CD8-positive, alpha-beta memory T cell (primary cell): ENCODE results near the gene CSNK1E. TPM values are rescaled to one million over a fixed set of nuclear protein-coding genes. Genes with fewer than 3 reads are reported as not detected.

Experiments
- CTCF ChIA-PET: fragments of 350-600 bp; sonication (Branson Sonifier 250); formaldehyde crosslinking; loops from one replicate; lab custom pipeline; 2021; ENCODE audit warnings: antibody characterized with exemption; lab: Charles Lee
- POLR2A ChIA-PET: fragments of 350-600 bp; sonication (Branson Sonifier 250); formaldehyde crosslinking; loops from one replicate; lab custom pipeline; 2021; ENCODE audit warnings: antibody characterized with exemption; lab: Charles Lee
- DNase-seq, 5 donors: peaks; one replicate each; pipeline versions ENCODE4 v3.0.0 to v3.0.0-alpha.2; 2020 to 2022; ENCODE audit warnings: mixed read lengths in 1 of 5
- H3K27ac ChIP-seq: one replicate; pipeline ENCODE4 v1.7.0; 2013; ENCODE audit warnings: low read depth, mild to moderate bottlenecking, low read length, moderate library complexity
- H3K27me3 ChIP-seq: 2 replicates; pipeline ENCODE4 v1.7.0; 2013; ENCODE audit warnings: low read length, mild to moderate bottlenecking; ENCODE audit not compliant: insufficient read depth, poor library complexity, severe bottlenecking
- H3K36me3 ChIP-seq: 2 replicates; pipeline ENCODE4 v1.7.0; 2013; ENCODE audit warnings: mild to moderate bottlenecking, low read length, moderate library complexity; ENCODE audit not compliant: insufficient read depth
- H3K4me1 ChIP-seq: 2 replicates; pipeline ENCODE4 v1.7.0; 2013; ENCODE audit warnings: mild to moderate bottlenecking, low read length, moderate library complexity; ENCODE audit not compliant: insufficient read depth
- H3K4me3 ChIP-seq: 2 replicates; pipeline ENCODE4 v1.7.0; 2013; ENCODE audit warnings: mild to moderate bottlenecking, low read length
- H3K9me3 ChIP-seq: 2 replicates; pipeline ENCODE4 v1.7.0; 2013; ENCODE audit warnings: mild to moderate bottlenecking, low read length
- H3K27ac Mint-ChIP-seq, 8 donors: one replicate each; pipeline ENCODE4 v1.8.0; 2020 to 2021; ENCODE audit warnings: mixed read lengths in 8 of 8, mild to moderate bottlenecking in 6 of 8, inconsistent platforms in 3 of 8, moderate library complexity in 3 of 8
- H3K27me3 Mint-ChIP-seq, 2 donors: one replicate each; pipeline ENCODE4 v1.8.0; 2020 to 2021; ENCODE audit warnings: mixed read lengths in 2 of 2, mild to moderate bottlenecking in 1 of 2, moderate library complexity in 1 of 2
- H3K36me3 Mint-ChIP-seq, 3 donors: one replicate each; pipeline ENCODE4 v1.8.0; 2020 to 2021; ENCODE audit warnings: mixed read lengths in 3 of 3, inconsistent platforms in 1 of 3, mild to moderate bottlenecking in 1 of 3
- H3K4me1 Mint-ChIP-seq, 3 donors: one replicate each; pipeline ENCODE4 v1.8.0; 2020 to 2021; ENCODE audit warnings: mixed read lengths in 3 of 3, inconsistent platforms in 1 of 3, mild to moderate bottlenecking in 1 of 3
- H3K4me3 Mint-ChIP-seq, 7 donors: one replicate each; pipeline ENCODE4 v1.8.0; 2020 to 2021; ENCODE audit warnings: mixed read lengths in 7 of 7, mild to moderate bottlenecking in 6 of 7, moderate library complexity in 4 of 7, inconsistent platforms in 2 of 7
- H3K9me3 Mint-ChIP-seq, 5 donors: one replicate each; pipeline ENCODE4 v1.8.0; 2020 to 2022; ENCODE audit warnings: mixed read lengths in 5 of 5, mild to moderate bottlenecking in 3 of 5, moderate library complexity in 2 of 5, inconsistent platforms in 1 of 5
- polyA plus RNA-seq: library from polyadenylated mRNA; unstranded; fragments of 300-500 nt; fragmentation: Illumina TruSeq; gene quantifications from one replicate; pipeline ENCODE4 v1.2.3, GENCODE V29; 2021
- total RNA-seq, 2 experiments: library from RNA; stranded (reverse); gene quantifications; one replicate each; pipeline ENCODE4 v1.2.3, GENCODE V29; 2021

CSNK1E gene
- total and polyA plus RNA-seq, 3 experiments from 2014 or later, result 14.1 to 105 (median 102) TPM

DNA sequence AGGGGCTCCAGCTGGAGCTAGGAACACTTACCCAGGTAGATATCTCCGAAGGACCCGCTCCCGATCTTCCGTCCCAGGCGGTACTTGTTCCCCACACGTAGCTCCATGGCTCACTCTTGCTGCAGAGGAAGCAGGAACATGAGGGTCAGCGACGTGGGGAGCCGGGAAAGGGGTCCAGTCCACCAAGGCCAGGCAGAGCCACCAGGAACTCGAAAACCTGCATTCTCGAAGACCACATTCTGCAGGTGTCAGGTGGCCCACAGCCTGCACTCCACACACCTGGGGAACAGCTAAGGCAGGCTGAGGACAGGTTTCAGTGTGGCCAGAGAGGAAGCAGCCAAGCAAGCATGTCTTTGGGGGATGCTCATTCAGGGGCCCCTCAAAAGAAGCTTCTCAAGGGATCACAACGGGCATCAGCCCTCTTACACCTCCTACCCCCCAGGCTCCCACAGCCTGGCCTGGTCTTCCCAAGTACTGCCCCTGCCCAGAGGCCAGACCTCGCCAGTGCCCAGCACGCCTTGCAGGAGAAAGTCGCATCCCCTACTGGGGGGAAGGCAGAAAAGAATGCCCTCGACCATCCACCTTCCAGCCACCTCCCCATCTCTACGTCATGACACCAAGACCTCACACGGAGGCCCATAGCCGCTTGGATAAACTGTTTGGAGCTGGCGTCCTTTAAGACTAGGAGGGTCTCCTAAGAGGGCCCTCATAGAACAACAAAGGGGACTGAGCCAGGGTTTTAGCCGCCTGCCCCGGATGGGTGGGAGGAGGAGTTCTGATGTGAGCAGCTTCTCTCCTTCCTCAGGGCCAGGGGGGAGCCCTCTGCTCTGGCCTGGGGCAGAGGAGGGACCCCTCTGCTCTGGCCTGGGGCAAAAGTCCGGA, 2.9 kb downstream of the CSNK1E start:
- no peaks in the 10 kb centered on the region for H3K27me3 Mint-ChIP-seq
- Histone ChIP-seq H3K4me3 (no peak overlapping the region), H3K4me1 (peaks cover 47% of the 10 kb centered on the region), H3K27ac (no peak overlapping the region), H3K36me3 (no peaks in the 10 kb centered on the region), H3K27me3 (no peaks in the 10 kb centered on the region), H3K9me3 (no peaks in the 10 kb centered on the region)
- ChIA-PET POLR2A (no interaction called here), CTCF (interaction anchor here (1.2 kb wide), 1 partner anchor 262 kb away, joined by 4 read pairs; no protein-coding TSS in a partner anchor)
- peak overlapping the region in 6 of 7 donors; percentile 42 to 95 (median 88) for H3K4me3 Mint-ChIP-seq
- peak overlapping the region; percentile 93 to 100 (median 97) for H3K27ac Mint-ChIP-seq
- peaks cover 0 to 18% (median 0%) of the 10 kb centered on the region in 3 donors for H3K36me3 Mint-ChIP-seq
- H3K9me3 Mint-ChIP-seq, result no peaks in the 10 kb centered on the region
- H3K4me1 Mint-ChIP-seq, result peaks cover 52 to 73% (median 61%) of the 10 kb centered on the region in 3 donors
- peak in 1 of 5 donors; percentile 24 for DNase-seq

DNA sequence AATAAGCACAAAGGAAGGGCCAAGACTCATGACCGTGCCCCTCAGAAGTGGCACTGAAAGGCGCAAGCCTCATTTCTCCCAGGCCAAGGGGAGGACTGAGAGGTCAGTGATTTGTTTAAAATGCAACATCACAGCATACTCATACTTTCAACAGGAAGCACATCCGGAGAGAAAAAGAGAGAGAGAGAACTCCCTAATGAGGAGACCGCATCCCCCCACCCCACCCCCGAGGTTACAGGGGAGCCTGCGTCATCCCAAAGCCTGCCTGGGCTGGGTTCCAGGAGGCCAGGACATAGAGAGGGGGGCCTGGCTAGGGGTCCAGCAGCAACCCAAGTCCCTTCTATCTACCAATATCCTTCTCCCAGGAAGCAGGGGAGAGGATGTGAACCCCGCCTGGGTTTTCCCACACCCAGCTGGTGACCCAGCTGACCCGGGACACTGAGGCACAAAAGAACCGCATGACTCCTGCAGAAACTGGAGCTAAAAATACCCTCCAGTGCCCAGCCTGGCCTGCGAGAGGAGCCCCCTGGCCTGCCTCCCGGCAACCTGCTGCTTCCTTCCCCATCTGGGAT, 3.8 kb downstream of the CSNK1E start:
- no peak overlapping the region for H3K4me3 ChIP-seq
- POLR2A ChIA-PET, result no interaction called here
- peaks cover 59 to 81% (median 67%) of the 10 kb centered on the region in 3 donors for H3K4me1 Mint-ChIP-seq

GRCh38 chr22:38312261-38312800, 4.9 kb downstream of the CSNK1E start:
- Mint-ChIP-seq H3K9me3 (no peaks in the 10 kb centered on the region), H3K27me3 (peaks cover 0 to 1% of the 10 kb centered on the region in 2 donors), H3K4me3 (no peak overlapping the region), H3K36me3 (peaks cover 0 to 26% (median 0%) of the 10 kb centered on the region in 3 donors), H3K27ac (peak overlapping the region in 7 of 8 donors; percentile 22 to 100 (median 70)), H3K4me1 (peaks cover 61 to 80% (median 73%) of the 10 kb centered on the region in 3 donors)
- Histone ChIP-seq H3K27ac (no peak overlapping the region), H3K9me3 (no peaks in the 10 kb centered on the region), H3K4me1 (peaks cover 42% of the 10 kb centered on the region), H3K27me3 (no peaks in the 10 kb centered on the region), H3K4me3 (no peak overlapping the region), H3K36me3 (no peaks in the 10 kb centered on the region)
- DNase-seq, result no peak
- ChIA-PET CTCF (interaction anchor here (1.1 to 1.5 kb wide), 2 partner anchors 14 to 55 kb away, joined by 3 to 4 read pairs; no protein-coding TSS in a partner anchor), POLR2A (no interaction called here)

More for the DNA sequence above, 3.8 kb downstream of the CSNK1E start:
- no peaks in the 10 kb centered on the region for H3K27me3 ChIP-seq
- CTCF ChIA-PET, result interaction anchor here (1.1 kb wide), 1 partner anchor 57 kb away, joined by 3 read pairs; no protein-coding TSS in a partner anchor
- H3K9me3 ChIP-seq, result no peaks in the 10 kb centered on the region
- peaks cover 0 to 25% (median 0%) of the 10 kb centered on the region in 3 donors for H3K36me3 Mint-ChIP-seq
- H3K4me1 ChIP-seq, result peaks cover 47% of the 10 kb centered on the region
- no peak overlapping the region for H3K27ac ChIP-seq
- peak overlapping the region; percentile 81 to 100 (median 94) for H3K27ac Mint-ChIP-seq
- no peaks in the 10 kb centered on the region for H3K36me3 ChIP-seq
- no peaks in the 10 kb centered on the region for H3K9me3 Mint-ChIP-seq
- peak overlapping the region in 5 of 7 donors; percentile 42 to 91 (median 78) for H3K4me3 Mint-ChIP-seq
- peak in 3 of 5 donors; percentile 18 to 59 (median 35) for DNase-seq
- H3K27me3 Mint-ChIP-seq, result peaks cover 0 to 1% of the 10 kb centered on the region in 2 donors

DNA sequence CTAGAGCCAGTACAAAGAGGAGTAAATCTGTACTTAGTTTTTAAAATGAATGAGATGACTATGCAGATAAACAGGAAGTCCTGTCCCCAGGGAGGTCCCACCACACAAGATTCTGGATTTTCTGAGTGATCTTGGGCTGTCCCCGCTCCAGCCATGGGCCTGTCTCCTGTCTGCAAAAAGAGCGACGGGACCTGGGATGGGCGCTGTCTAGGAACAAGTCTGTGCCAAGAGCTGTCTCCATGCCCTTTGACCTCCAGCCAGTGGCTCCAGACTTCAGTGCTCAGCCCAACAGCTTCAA, 6.0 kb downstream of the CSNK1E start:
- Mint-ChIP-seq H3K27ac (peak overlapping the region in 5 of 8 donors; percentile 35 to 100 (median 72)), H3K4me3 (no peak overlapping the region), H3K9me3 (no peaks in the 10 kb centered on the region), H3K4me1 (peaks cover 67 to 85% (median 76%) of the 10 kb centered on the region in 3 donors), H3K36me3 (peaks cover 0 to 24% (median 0%) of the 10 kb centered on the region in 3 donors), H3K27me3 (peaks cover 0 to 1% of the 10 kb centered on the region in 2 donors)
- ChIA-PET POLR2A (no interaction called here), CTCF (no interaction called here)
- H3K36me3 ChIP-seq, result no peaks in the 10 kb centered on the region
- no peaks in the 10 kb centered on the region for H3K9me3 ChIP-seq
- H3K4me1 ChIP-seq, result peaks cover 39% of the 10 kb centered on the region
- no peak overlapping the region for H3K27ac ChIP-seq
- no peak for DNase-seq
- no peak overlapping the region for H3K4me3 ChIP-seq
- no peaks in the 10 kb centered on the region for H3K27me3 ChIP-seq

DNA sequence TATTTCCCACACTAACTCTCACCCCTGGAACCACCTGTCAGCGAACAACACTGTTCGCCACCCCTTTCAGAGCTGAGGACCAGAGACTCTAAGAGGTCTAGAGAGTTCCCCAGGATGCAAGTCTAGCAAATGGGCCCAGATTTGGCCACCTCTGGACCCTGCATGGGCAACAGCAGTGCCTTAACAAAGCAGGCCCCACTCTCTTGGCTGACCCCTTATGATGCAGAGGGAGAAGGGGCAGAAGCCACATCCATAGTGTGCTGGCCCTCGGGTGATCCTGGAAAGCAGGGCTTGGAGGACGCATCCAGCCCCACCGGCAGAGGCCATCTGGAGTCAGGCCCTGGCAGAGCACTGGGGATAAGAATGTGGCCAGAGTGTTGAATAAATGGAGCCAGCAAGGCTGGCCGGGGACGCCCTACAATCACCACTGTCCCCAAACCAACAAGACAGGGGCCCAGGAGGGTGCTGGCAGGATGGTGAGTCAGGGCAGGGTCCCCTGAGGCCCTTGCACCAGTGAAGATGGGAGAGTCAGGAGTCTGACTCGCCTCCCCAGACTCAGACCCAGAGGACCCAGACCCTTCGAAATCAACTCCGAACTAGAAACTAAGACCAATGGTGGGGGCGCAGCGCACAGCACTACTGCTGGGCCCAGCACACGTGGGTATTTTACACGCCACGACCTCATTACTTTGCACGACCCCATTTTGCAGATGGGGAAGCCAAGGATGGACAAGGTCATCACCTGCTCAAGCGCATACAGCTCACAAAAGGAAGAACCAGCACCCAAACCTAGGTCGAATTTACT, 6.5 kb downstream of the CSNK1E start:
- peaks cover 37% of the 10 kb centered on the region for H3K4me1 ChIP-seq
- no peak overlapping the region for H3K4me3 ChIP-seq
- Mint-ChIP-seq H3K27me3 (peaks cover 0 to 1% of the 10 kb centered on the region in 2 donors), H3K4me1 (peaks cover 68 to 85% (median 76%) of the 10 kb centered on the region in 3 donors), H3K27ac (peak overlapping the region in 6 of 8 donors; percentile 19 to 100 (median 65)), H3K36me3 (peaks cover 0 to 26% (median 0%) of the 10 kb centered on the region in 3 donors), H3K4me3 (no peak overlapping the region), H3K9me3 (no peaks in the 10 kb centered on the region)
- POLR2A ChIA-PET, result no interaction called here
- H3K36me3 ChIP-seq, result no peaks in the 10 kb centered on the region
- CTCF ChIA-PET, result no interaction called here
- DNase-seq, result no peak
- H3K9me3 ChIP-seq, result no peaks in the 10 kb centered on the region
- H3K27me3 ChIP-seq, result no peaks in the 10 kb centered on the region
- no peak overlapping the region for H3K27ac ChIP-seq

GRCh38 chr22:38309614-38310517, 7.4 kb downstream of the CSNK1E start:
- Mint-ChIP-seq H3K4me3 (no peak overlapping the region), H3K27me3 (peaks cover 0 to 1% of the 10 kb centered on the region in 2 donors), H3K27ac (peak overlapping the region in 4 of 8 donors; percentile 33 to 78 (median 71)), H3K36me3 (peaks cover 0 to 29% (median 0%) of the 10 kb centered on the region in 3 donors), H3K4me1 (peaks cover 64 to 82% (median 74%) of the 10 kb centered on the region in 3 donors), H3K9me3 (no peaks in the 10 kb centered on the region)
- no peaks in the 10 kb centered on the region for H3K36me3 ChIP-seq
- ChIA-PET POLR2A (no interaction called here), CTCF (no interaction called here)
- H3K9me3 ChIP-seq, result no peaks in the 10 kb centered on the region
- peaks cover 34% of the 10 kb centered on the region for H3K4me1 ChIP-seq
- no peaks in the 10 kb centered on the region for H3K27me3 ChIP-seq
- DNase-seq, result no peak
- no peak overlapping the region for H3K27ac ChIP-seq
- H3K4me3 ChIP-seq, result no peak overlapping the region
